NB4 (cell line): Measurements from ENCODE around the gene COL5A2.

Experiments
- DNase-seq: peaks from one replicate; pipeline ENCODE4 v3.0.0; 2010; ENCODE audit warnings: low read depth
- H3K4me3 ChIP-seq: one replicate; pipeline ENCODE4 v1.5.1; 2011; ENCODE audit warnings: mild to moderate bottlenecking, low read depth, low read length, moderate library complexity
- MYC ChIP-seq: IDR thresholded peaks from 2 replicates; pipeline ENCODE4 v1.6.1; 2011; ENCODE audit warnings: low read depth, low read length
- POLR2A ChIP-seq: IDR thresholded peaks from 2 replicates; pipeline ENCODE4 v1.6.1; 2011; ENCODE audit warnings: mild to moderate bottlenecking; ENCODE audit not compliant: insufficient read length; ENCODE audit errors: extremely low read depth
- TF ChIP-seq, protein P1 (sequence below): IDR thresholded peaks from one replicate; pipeline ENCODE4 v1.5.1; 2012; ENCODE audit warnings: low read depth, low read length
- TF ChIP-seq, protein P2 (sequence below): IDR thresholded peaks from 2 replicates; pipeline ENCODE4 v1.6.1; 2011; ENCODE audit warnings: low read depth, low read length

COL5A2 gene

DNA sequence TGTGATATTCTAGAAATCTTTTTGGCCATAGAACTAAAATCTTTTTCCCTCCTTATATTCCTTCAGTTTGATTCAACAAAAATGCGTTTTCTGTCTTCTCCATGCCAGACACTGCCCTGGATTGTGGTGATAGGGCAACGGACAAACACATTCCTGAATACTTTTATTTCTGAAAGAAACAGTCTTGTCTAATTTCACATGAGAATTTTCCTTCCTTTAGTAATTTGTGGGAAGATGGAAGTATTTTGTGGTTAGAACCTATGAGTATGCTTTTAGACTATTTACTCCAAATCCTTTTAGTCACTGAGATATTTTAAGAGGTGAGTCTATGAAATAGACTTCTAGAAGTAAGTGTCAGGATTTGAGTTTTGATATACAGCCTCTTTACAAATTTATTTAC is 49.6 kb downstream of the COL5A2 start:
- no peak for DNase-seq
- TF ChIP-seq, protein P1, sequence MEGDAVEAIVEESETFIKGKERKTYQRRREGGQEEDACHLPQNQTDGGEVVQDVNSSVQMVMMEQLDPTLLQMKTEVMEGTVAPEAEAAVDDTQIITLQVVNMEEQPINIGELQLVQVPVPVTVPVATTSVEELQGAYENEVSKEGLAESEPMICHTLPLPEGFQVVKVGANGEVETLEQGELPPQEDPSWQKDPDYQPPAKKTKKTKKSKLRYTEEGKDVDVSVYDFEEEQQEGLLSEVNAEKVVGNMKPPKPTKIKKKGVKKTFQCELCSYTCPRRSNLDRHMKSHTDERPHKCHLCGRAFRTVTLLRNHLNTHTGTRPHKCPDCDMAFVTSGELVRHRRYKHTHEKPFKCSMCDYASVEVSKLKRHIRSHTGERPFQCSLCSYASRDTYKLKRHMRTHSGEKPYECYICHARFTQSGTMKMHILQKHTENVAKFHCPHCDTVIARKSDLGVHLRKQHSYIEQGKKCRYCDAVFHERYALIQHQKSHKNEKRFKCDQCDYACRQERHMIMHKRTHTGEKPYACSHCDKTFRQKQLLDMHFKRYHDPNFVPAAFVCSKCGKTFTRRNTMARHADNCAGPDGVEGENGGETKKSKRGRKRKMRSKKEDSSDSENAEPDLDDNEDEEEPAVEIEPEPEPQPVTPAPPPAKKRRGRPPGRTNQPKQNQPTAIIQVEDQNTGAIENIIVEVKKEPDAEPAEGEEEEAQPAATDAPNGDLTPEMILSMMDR, result no peak
- TF ChIP-seq POLR2A (no peak), MYC (no peak)
- TF ChIP-seq, protein P2, sequence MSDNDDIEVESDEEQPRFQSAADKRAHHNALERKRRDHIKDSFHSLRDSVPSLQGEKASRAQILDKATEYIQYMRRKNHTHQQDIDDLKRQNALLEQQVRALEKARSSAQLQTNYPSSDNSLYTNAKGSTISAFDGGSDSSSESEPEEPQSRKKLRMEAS, result no peak
- no peak overlapping the region for H3K4me3 ChIP-seq

DNA sequence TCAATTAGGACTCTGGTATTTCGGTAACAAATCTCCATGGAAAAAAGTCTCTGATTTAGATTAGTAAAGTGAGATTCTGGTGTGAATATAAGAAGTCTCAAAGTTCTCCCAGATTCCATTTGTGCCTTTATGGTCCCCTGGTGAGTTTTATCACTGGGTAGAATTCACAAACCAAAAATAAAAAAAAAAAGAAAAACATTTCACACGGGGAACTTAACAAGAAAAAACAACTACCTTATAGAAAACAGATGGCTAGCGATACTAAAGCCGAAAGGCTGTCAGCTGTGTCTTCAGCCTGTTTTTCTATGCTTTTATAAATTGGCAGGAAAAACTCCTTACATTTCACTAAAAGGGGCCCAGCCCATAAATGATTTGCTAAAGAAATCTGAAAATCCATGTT is 50.6 kb downstream of the COL5A2 start:
- no peak for TF ChIP-seq POLR2A
- no peak for TF ChIP-seq MYC
- TF ChIP-seq, protein P2, result no peak
- TF ChIP-seq, protein P1, result no peak
- DNase-seq, result no peak
- H3K4me3 ChIP-seq, result no peak overlapping the region

DNA sequence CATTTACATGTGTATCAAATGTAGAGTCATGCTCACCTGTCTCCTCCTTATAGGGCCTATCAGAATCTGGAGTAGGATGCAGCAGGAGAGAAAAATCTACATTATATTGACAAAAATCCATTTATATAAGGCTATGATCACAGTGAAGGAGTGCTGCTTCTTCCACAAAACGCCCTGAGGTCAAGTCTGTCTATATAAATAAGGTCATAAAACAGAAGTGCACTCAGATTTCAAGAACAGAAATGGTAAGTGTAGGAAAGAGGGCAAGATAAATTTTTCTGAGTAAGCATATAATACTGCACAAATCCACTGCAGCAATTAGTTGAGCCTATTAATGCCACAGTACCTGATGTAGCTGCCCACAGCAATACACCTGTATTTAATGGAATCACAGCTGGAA is 51.8 kb downstream of the COL5A2 start:
- H3K4me3 ChIP-seq, result no peak overlapping the region
- DNase-seq, result no peak
- TF ChIP-seq, protein P1, result no peak
- TF ChIP-seq MYC, result no peak
- TF ChIP-seq POLR2A, result no peak
- TF ChIP-seq, protein P2, result no peak

DNA sequence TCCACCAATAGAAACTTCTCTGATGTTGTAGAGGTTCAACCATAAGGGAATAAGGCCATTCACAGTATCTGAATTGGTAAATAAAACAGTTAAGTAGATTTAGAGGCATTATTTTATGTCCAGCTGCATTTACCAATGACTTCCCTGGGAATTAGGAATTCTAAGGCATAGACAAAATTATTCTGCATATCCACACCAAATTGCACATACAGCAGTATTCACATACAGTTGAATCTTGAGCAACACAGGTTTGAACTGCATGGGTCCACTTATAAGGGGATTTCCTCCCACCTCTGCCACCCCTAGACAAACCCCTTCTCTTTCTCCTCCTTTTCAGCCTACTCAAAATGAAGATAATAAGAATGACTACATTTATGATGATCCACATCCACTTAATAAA is 54.4 kb downstream of the COL5A2 start:
- no peak for DNase-seq
- TF ChIP-seq MYC (no peak), POLR2A (no peak)
- TF ChIP-seq, protein P1, result no peak
- TF ChIP-seq, protein P2, result no peak
- H3K4me3 ChIP-seq, result no peak overlapping the region

DNA sequence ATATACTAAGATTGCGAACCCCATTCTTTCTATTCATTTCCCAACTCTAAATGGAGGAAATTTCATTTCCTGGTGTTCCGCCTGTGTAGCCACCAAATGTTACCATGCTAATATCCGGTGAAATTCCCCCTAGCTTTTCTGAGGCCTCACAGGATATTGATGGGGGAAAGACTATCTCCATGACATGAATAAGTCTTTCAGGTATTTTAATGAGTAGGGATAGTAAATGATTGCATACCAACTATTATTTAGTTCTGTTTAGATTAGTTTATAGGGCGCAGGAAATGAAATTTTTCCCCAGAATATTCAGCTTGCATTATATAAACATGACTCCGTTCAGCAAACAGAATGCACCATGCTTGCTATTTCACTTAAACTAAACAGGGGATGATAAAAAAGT is 55.4 kb downstream of the COL5A2 start:
- DNase-seq, result no peak
- H3K4me3 ChIP-seq, result no peak overlapping the region
- TF ChIP-seq, protein P1, result no peak
- TF ChIP-seq MYC (no peak), POLR2A (no peak)
- TF ChIP-seq, protein P2, result no peak

DNA sequence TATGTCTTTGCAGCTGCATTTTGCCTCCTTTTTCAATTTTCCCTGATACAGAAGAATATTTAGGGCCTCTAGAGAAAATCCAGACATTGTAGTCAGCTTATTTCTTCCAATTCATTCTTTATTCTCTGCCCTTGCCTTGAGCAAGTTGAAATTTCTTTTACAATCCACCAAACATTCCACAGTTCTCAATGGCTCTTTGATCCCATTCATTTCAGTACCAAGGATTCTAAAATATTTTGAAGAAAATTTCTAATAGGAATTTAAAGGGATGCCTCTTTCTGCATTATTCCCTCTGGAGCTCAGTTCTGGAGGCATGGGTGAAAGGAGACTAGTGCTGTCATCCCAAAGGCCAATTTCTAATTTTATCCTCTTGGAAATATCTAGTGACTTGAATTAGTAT is 61.2 kb downstream of the COL5A2 start:
- no peak overlapping the region for H3K4me3 ChIP-seq
- TF ChIP-seq, protein P2, result no peak
- no peak for TF ChIP-seq POLR2A
- TF ChIP-seq, protein P1, result no peak
- no peak for TF ChIP-seq MYC
- no peak for DNase-seq
